HEK293 (cell line): ENCODE results near the gene TSPEAR.

Experiments
- CTCF ChIA-PET: fragments of 350-600 bp; formaldehyde crosslinking; extraction: SDS; loops from one replicate; lab custom pipeline; 2021; ENCODE audit warnings: antibody characterized with exemption; lab: Yijun Ruan, JAX
- POLR2A ChIA-PET: fragments of 300-600 bp; formaldehyde crosslinking; extraction: SDS; loops from one replicate; lab custom pipeline; 2020; ENCODE audit warnings: antibody characterized with exemption, inconsistent platforms; lab: Yijun Ruan, JAX
- H3K27ac ChIP-seq: fragments of 200-500 bp; sonication (Bioruptor generic); 2 replicates; pipeline ENCODE4 v1.5.1; 2014; ENCODE audit warnings: low read depth, low read length, control low read depth, inconsistent platforms; ENCODE audit errors: extremely low read depth
- H3K36me3 ChIP-seq, 2 experiments: fragments of 200-500 bp in 1 of 2; sonication (Bioruptor generic) in 1 of 2; 1 replicate in 1 of 2; 2 replicates in 1 of 2; pipeline ENCODE4 v1.5.1; 2014 to 2017; ENCODE audit warnings: inconsistent platforms in 2 of 2, low read length in 2 of 2; ENCODE audit not compliant: control insufficient read depth in 2 of 2, insufficient read depth in 1 of 2
- H3K4me1 ChIP-seq: fragments of 200-500 bp; sonication (Bioruptor generic); 2 replicates; pipeline ENCODE4 v1.5.1; 2014; ENCODE audit warnings: mild to moderate bottlenecking, low read length, inconsistent platforms; ENCODE audit not compliant: control insufficient read depth, insufficient read depth
- H3K4me3 ChIP-seq: 2 replicates; pipeline ENCODE4 v1.5.1; 2011; ENCODE audit warnings: low read depth, mild to moderate bottlenecking, control low read depth, low read length, moderate library complexity
- H3K9me3 ChIP-seq: fragments of 200-500 bp; sonication (Bioruptor generic); 2 replicates; pipeline ENCODE4 v1.5.1; 2014; ENCODE audit warnings: low read depth, low read length, inconsistent platforms; ENCODE audit not compliant: control insufficient read depth, insufficient read depth
- GLIS1 ChIP-seq: fragments of 450-650 bp; formaldehyde crosslinking; IDR thresholded peaks from 2 replicates; pipeline ENCODE4 v1.5.1; 2016; ENCODE audit warnings: missing biosample characterization, missing genetic modification characterization
- HOXD13 ChIP-seq: sonication (generic); formaldehyde crosslinking; IDR thresholded peaks from 2 replicates; pipeline ENCODE4 v1.8.0; 2022; ENCODE audit warnings: missing genetic modification reagents, borderline replicate concordance
- MZF1 ChIP-seq: fragments of 450-650 bp; formaldehyde crosslinking; IDR thresholded peaks from 2 replicates; pipeline ENCODE4 v1.5.1; 2017; ENCODE audit warnings: missing biosample characterization, missing genetic modification characterization, borderline replicate concordance
- SCRT2 ChIP-seq: fragments of 450-650 bp; formaldehyde crosslinking; IDR thresholded peaks from 2 replicates; pipeline ENCODE4 v1.5.1; 2016; ENCODE audit warnings: missing biosample characterization, missing genetic modification characterization
- TCF7L2 ChIP-seq: IDR thresholded peaks from 2 replicates; pipeline ENCODE4 v1.6.1; 2011; ENCODE audit warnings: low read depth, mild to moderate bottlenecking, inconsistent platforms, low read length, moderate library complexity, borderline replicate concordance
- YY2 ChIP-seq: fragments of 450-650 bp; formaldehyde crosslinking; IDR thresholded peaks from 2 replicates; pipeline ENCODE4 v1.5.1; 2016; ENCODE audit warnings: missing biosample characterization, missing genetic modification characterization
- ZBTB17 ChIP-seq: fragments of 450-650 bp; formaldehyde crosslinking; IDR thresholded peaks from 2 replicates; pipeline ENCODE4 v1.5.1; 2016; ENCODE audit warnings: missing biosample characterization, missing genetic modification characterization
- ZEB2 ChIP-seq: fragments of 450-650 bp; formaldehyde crosslinking; IDR thresholded peaks from 2 replicates; pipeline ENCODE4 v1.5.1; 2016; ENCODE audit warnings: missing biosample characterization, missing genetic modification characterization
- ZFP69B ChIP-seq: fragments of 450-650 bp; formaldehyde crosslinking; IDR thresholded peaks from 2 replicates; pipeline ENCODE4 v1.5.1; 2016; ENCODE audit warnings: missing biosample characterization, missing genetic modification characterization
- ZIC2 ChIP-seq: fragments of 450-650 bp; formaldehyde crosslinking; IDR thresholded peaks from 2 replicates; pipeline ENCODE4 v1.5.1; 2016; ENCODE audit warnings: missing biosample characterization, missing genetic modification characterization
- ZNF112 ChIP-seq: fragments of 450-650 bp; formaldehyde crosslinking; IDR thresholded peaks from 2 replicates; pipeline ENCODE4 v1.5.0; 2017; ENCODE audit warnings: missing biosample characterization, missing genetic modification characterization
- ZNF140 ChIP-seq: fragments of 450-650 bp; formaldehyde crosslinking; IDR thresholded peaks from 2 replicates; pipeline ENCODE4 v1.5.1; 2016; ENCODE audit warnings: missing biosample characterization, missing genetic modification characterization
- ZNF248 ChIP-seq: fragments of 450-650 bp; formaldehyde crosslinking; IDR thresholded peaks from 2 replicates; pipeline ENCODE4 v1.5.1; 2017; ENCODE audit warnings: missing biosample characterization, missing genetic modification characterization
- ZNF26 ChIP-seq: fragments of 450-650 bp; formaldehyde crosslinking; IDR thresholded peaks from 2 replicates; pipeline ENCODE4 v1.5.1; 2016; ENCODE audit warnings: missing biosample characterization, missing genetic modification characterization
- ZNF311 ChIP-seq: fragments of 450-650 bp; formaldehyde crosslinking; IDR thresholded peaks from 2 replicates; pipeline ENCODE4 v1.5.1; 2017; ENCODE audit warnings: missing biosample characterization, missing genetic modification characterization, borderline replicate concordance
- ZNF404 ChIP-seq: fragments of 450-650 bp; formaldehyde crosslinking; IDR thresholded peaks from 2 replicates; pipeline ENCODE4 v1.5.1; 2017; ENCODE audit warnings: missing biosample characterization, missing genetic modification characterization
- ZNF416 ChIP-seq: fragments of 450-650 bp; formaldehyde crosslinking; IDR thresholded peaks from 2 replicates; pipeline ENCODE4 v1.5.1; 2016; ENCODE audit warnings: missing biosample characterization, missing genetic modification characterization
- ZNF510 ChIP-seq: fragments of 450-650 bp; formaldehyde crosslinking; IDR thresholded peaks from 2 replicates; pipeline ENCODE4 v1.5.1; 2018; ENCODE audit warnings: mild to moderate bottlenecking, missing genetic modification characterization, missing biosample characterization; ENCODE audit not compliant: insufficient replicate concordance
- ZNF549 ChIP-seq: fragments of 450-650 bp; IDR thresholded peaks from 2 replicates; pipeline ENCODE4 v1.5.1; 2018; ENCODE audit warnings: missing biosample characterization, missing genetic modification characterization, mild to moderate bottlenecking, inconsistent platforms, moderate library complexity
- ZNF830 ChIP-seq: fragments of 450-650 bp; IDR thresholded peaks from 2 replicates; pipeline ENCODE4 v1.5.0; 2018; ENCODE audit warnings: missing biosample characterization, missing genetic modification characterization, low read depth, mild to moderate bottlenecking, moderate library complexity
- TF ChIP-seq, protein P1 (sequence below): fragments of 450-650 bp; formaldehyde crosslinking; conservative IDR thresholded peaks from 2 replicates; pipeline ENCODE4 v1.5.1; 2016; ENCODE audit warnings: low read depth, missing biosample characterization, missing genetic modification characterization
- TF ChIP-seq, protein P2 (sequence below): fragments of 450-650 bp; formaldehyde crosslinking; optimal IDR thresholded peaks from 2 replicates; pipeline ENCODE3; 2016; ENCODE audit warnings: missing biosample characterization, mild to moderate bottlenecking, missing genetic modification characterization
- TF ChIP-seq, protein P3 (sequence below): fragments of 450-650 bp; formaldehyde crosslinking; IDR thresholded peaks from 2 replicates; pipeline ENCODE4 v1.5.1; 2016; ENCODE audit warnings: missing biosample characterization, missing genetic modification characterization

TSPEAR gene

DNA sequence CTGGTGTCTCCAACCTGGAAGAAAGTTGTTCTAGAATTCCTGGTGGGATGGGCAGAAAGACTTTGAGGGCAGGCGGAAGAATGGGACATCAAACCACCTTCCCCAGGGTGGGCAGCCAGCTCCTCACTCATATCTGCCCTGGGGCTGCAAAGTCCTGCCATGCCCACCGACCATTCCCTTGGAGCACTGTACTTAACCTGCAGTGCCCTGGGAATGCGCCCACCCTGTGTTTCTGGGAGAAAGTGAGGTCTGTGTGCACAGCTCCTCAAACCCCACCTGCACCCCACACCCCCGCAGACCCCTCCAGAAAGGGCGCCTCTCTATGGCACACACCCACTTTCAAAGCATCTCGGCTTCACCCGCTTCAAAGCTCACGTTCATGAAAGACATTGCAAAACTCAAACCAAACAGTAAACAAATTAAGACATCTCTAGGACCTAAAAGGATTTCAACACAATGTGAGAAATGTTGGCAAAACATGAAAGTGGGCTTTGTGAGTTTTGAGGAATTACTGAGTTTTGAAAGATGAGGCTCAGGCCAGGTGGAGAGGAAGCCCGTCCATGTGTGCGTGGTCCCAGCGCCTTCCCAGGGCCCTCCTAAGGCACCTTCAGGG is 196.5 kb downstream of the TSPEAR start:
- TF ChIP-seq ZNF510 (tag by site-specific recombination) (no peak), TCF7L2 (no peak), ZNF248 (tag by site-specific recombination) (no peak), ZNF26 (tag by site-specific recombination) (no peak), ZFP69B (tag by site-specific recombination) (no peak), ZNF416 (tag by site-specific recombination) (no peak), ZNF311 (tag by site-specific recombination) (no peak), ZNF549 (tag by site-specific recombination) (no peak), MZF1 (tag by site-specific recombination) (no peak)
- ChIA-PET CTCF (interaction anchor here (0.6 kb wide), 1 partner anchor 228 kb away, joined by 4 read pairs; no protein-coding TSS in a partner anchor), POLR2A (no interaction called here)
- no peaks in the 10 kb centered on the region for H3K36me3 ChIP-seq
- H3K4me1 ChIP-seq = no peaks in the 10 kb centered on the region; the same call in 1 of the 2 replicates
- H3K9me3 ChIP-seq = no peaks in the 10 kb centered on the region
- H3K4me3 ChIP-seq = no peak overlapping the region
- no peak overlapping the region for H3K27ac ChIP-seq

DNA sequence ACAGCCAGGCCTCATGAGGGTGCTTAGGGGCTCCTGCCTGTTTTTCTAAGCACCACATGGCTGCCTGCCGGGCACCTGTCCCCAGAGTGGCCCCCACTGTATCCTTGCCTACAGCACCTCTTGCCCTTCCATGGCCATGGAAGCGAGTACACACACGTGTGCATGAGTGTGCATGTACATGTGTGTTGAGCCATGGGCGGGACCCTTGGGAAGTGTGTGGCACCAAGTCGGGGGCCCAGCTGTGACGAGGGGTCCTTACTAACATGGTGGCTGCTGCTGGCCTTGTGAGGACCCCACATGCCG is 197.2 kb downstream of the TSPEAR start:
- TF ChIP-seq SCRT2 (tag by site-specific recombination) (no peak), ZBTB17 (tag by site-specific recombination) (no peak), YY2 (tag by site-specific recombination) (no peak), GLIS1 (tag by site-specific recombination) (no peak), ZNF830 (tag by site-specific recombination) (no peak), TCF7L2 (no peak), HOXD13 (CRISPR knock-in tag) (no peak), ZNF404 (no peak), ZIC2 (tag by site-specific recombination) (no peak), ZEB2 (tag by site-specific recombination) (no peak), ZNF140 (tag by site-specific recombination) (no peak), ZNF112 (tag by site-specific recombination) (no peak)
- TF ChIP-seq, protein P1, sequence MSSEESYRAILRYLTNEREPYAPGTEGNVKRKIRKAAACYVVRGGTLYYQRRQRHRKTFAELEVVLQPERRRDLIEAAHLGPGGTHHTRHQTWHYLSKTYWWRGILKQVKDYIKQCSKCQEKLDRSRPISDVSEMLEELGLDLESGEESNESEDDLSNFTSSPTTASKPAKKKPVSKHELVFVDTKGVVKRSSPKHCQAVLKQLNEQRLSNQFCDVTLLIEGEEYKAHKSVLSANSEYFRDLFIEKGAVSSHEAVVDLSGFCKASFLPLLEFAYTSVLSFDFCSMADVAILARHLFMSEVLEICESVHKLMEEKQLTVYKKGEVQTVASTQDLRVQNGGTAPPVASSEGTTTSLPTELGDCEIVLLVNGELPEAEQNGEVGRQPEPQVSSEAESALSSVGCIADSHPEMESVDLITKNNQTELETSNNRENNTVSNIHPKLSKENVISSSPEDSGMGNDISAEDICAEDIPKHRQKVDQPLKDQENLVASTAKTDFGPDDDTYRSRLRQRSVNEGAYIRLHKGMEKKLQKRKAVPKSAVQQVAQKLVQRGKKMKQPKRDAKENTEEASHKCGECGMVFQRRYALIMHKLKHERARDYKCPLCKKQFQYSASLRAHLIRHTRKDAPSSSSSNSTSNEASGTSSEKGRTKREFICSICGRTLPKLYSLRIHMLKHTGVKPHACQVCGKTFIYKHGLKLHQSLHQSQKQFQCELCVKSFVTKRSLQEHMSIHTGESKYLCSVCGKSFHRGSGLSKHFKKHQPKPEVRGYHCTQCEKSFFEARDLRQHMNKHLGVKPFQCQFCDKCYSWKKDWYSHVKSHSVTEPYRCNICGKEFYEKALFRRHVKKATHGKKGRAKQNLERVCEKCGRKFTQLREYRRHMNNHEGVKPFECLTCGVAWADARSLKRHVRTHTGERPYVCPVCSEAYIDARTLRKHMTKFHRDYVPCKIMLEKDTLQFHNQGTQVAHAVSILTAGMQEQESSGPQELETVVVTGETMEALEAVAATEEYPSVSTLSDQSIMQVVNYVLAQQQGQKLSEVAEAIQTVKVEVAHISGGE = no peak
- TF ChIP-seq, protein P2, sequence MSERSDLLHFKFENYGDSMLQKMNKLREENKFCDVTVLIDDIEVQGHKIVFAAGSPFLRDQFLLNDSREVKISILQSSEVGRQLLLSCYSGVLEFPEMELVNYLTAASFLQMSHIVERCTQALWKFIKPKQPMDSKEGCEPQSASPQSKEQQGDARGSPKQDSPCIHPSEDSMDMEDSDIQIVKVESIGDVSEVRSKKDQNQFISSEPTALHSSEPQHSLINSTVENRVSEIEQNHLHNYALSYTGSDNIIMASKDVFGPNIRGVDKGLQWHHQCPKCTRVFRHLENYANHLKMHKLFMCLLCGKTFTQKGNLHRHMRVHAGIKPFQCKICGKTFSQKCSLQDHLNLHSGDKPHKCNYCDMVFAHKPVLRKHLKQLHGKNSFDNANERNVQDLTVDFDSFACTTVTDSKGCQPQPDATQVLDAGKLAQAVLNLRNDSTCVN (tag by site-specific recombination) = no peak
- TF ChIP-seq, protein P3, sequence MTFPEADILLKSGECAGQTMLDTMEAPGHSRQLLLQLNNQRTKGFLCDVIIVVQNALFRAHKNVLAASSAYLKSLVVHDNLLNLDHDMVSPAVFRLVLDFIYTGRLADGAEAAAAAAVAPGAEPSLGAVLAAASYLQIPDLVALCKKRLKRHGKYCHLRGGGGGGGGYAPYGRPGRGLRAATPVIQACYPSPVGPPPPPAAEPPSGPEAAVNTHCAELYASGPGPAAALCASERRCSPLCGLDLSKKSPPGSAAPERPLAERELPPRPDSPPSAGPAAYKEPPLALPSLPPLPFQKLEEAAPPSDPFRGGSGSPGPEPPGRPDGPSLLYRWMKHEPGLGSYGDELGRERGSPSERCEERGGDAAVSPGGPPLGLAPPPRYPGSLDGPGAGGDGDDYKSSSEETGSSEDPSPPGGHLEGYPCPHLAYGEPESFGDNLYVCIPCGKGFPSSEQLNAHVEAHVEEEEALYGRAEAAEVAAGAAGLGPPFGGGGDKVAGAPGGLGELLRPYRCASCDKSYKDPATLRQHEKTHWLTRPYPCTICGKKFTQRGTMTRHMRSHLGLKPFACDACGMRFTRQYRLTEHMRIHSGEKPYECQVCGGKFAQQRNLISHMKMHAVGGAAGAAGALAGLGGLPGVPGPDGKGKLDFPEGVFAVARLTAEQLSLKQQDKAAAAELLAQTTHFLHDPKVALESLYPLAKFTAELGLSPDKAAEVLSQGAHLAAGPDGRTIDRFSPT (tag by site-specific recombination) = no peak
- ChIA-PET POLR2A (no interaction called here), CTCF (interaction anchor here (0.6 kb wide), 1 partner anchor 229 kb away, joined by 3 read pairs; no protein-coding TSS in a partner anchor)
- Histone ChIP-seq H3K36me3 (no peaks in the 10 kb centered on the region), H3K4me3 (no peak overlapping the region), H3K27ac (no peak overlapping the region), H3K4me1 (no peaks in the 10 kb centered on the region; the same call in 1 of the 2 replicates), H3K9me3 (no peaks in the 10 kb centered on the region)
